Thymus (tissue), 11 donors: Measurements from ENCODE around the gene EPB41L5. TPM values are rescaled to one million over a fixed set of nuclear protein-coding genes. Genes with fewer than 3 reads are reported as not detected.
"Not testable (repeated sequence)": the region's sequence is repeated elsewhere in the genome, so short reads cannot be mapped to it uniquely, and the experiment has no call there.

ENCODE experiments used
- DNase-seq, 9 donors: peaks; one replicate each; pipeline ENCODE4 v3.0.0-alpha.2; 2013; ENCODE audit warnings: low spot score in 9 of 9, low read depth in 6 of 9, missing footprints in 1 of 9
- H3K27ac ChIP-seq, 2 donors: one replicate each; pipeline ENCODE4 v1.5.1; 2013; ENCODE audit warnings: control low read depth in 1 of 2, low read depth in 1 of 2, low read length in 1 of 2, mild to moderate bottlenecking in 1 of 2, moderate library complexity in 1 of 2
- H3K27me3 ChIP-seq, 2 donors: one replicate each; pipeline ENCODE4 v1.5.1; 2013; ENCODE audit warnings: low read length in 1 of 2; ENCODE audit not compliant: control insufficient read depth in 2 of 2, insufficient read depth in 1 of 2
- H3K36me3 ChIP-seq, 2 donors: one replicate each; pipeline ENCODE4 v1.5.1; 2013; ENCODE audit warnings: low read length in 1 of 2, mild to moderate bottlenecking in 1 of 2, moderate library complexity in 1 of 2; ENCODE audit not compliant: control insufficient read depth in 2 of 2, insufficient read depth in 2 of 2
- H3K4me1 ChIP-seq, 2 donors: one replicate each; pipeline ENCODE4 v1.5.1; 2013; ENCODE audit warnings: low read length in 2 of 2; ENCODE audit not compliant: control insufficient read depth in 2 of 2, insufficient read depth in 2 of 2
- H3K4me3 ChIP-seq, 2 donors: one replicate each; pipeline ENCODE4 v1.5.1; 2013; ENCODE audit warnings: low read length in 2 of 2, control low read depth in 1 of 2, mild to moderate bottlenecking in 1 of 2
- H3K9me3 ChIP-seq, 2 donors: one replicate each; pipeline ENCODE4 v1.5.1; 2013; ENCODE audit warnings: low read length in 1 of 2, mild to moderate bottlenecking in 1 of 2; ENCODE audit not compliant: control insufficient read depth in 2 of 2, insufficient read depth in 1 of 2
- WGBS: extraction: QIAGEN DNeasy Blood & Tissue Kit; methylation state at CpG from one replicate; pipeline ENCODE4 v1.1.7; 2013; 5-methylcytosine and 5-hydroxymethylcytosine counted together
- polyA plus RNA-seq: library from polyadenylated mRNA; stranded (reverse); fragments of 200-250 nt; gene quantifications from one replicate; pipeline ENCODE4 v1.2.3, GENCODE V29; 2013
- total RNA-seq: library from RNA; stranded (reverse); fragments of 120-200 nt; gene quantifications from one replicate; pipeline ENCODE4 v1.2.4, GENCODE V29; 2013
- donor health status: healthy.

The EPB41L5 gene
- total and polyA plus RNA-seq, 2 donors: 4.9 to 9.3 TPM

GRCh38 chr2:120140866-120141265, 128.0 kb downstream of the EPB41L5 start:
- Histone ChIP-seq H3K36me3 (no peaks in the 10 kb centered on the region), H3K4me3 (no peak overlapping the region), H3K9me3 (no peaks in the 10 kb centered on the region), H3K4me1 (no peaks in the 10 kb centered on the region), H3K27me3 (no peaks in the 10 kb centered on the region), H3K27ac (no peak overlapping the region)
- DNase-seq: no peak
- WGBS: 97% methylated on average over 4 of the region's 4 CpGs

- no peaks in the 10 kb centered on the region for H3K4me1 ChIP-seq
- no peaks in the 10 kb centered on the region for H3K9me3 ChIP-seq
- no peaks in the 10 kb centered on the region for H3K36me3 ChIP-seq
- H3K4me3 ChIP-seq: no peak overlapping the region
- DNase-seq: no peak
- WGBS: 93% methylated on average over 2 of the region's 2 CpGs
- no peak overlapping the region for H3K27ac ChIP-seq
- no peaks in the 10 kb centered on the region for H3K27me3 ChIP-seq
These were observed 128.6 kb downstream of the EPB41L5 start for GRCh38 chr2:120141300-120142069.

GRCh38 chr2:120142528-120143219, 129.8 kb downstream of the EPB41L5 start:
- 92% methylated on average over 2 of the region's 2 CpGs for WGBS
- H3K4me1 ChIP-seq: no peaks in the 10 kb centered on the region
- no peak overlapping the region for H3K27ac ChIP-seq
- no peak overlapping the region for H3K4me3 ChIP-seq
- no peaks in the 10 kb centered on the region for H3K36me3 ChIP-seq
- no peaks in the 10 kb centered on the region for H3K9me3 ChIP-seq
- no peaks in the 10 kb centered on the region for H3K27me3 ChIP-seq
- no peak for DNase-seq

- no peak overlapping the region for H3K4me3 ChIP-seq
- no peaks in the 10 kb centered on the region for H3K27me3 ChIP-seq
- 96% methylated on average over 1 of the region's 1 CpG for WGBS
- no peaks in the 10 kb centered on the region for H3K4me1 ChIP-seq
- no peaks in the 10 kb centered on the region for H3K9me3 ChIP-seq
- no peaks in the 10 kb centered on the region for H3K36me3 ChIP-seq
- H3K27ac ChIP-seq: no peak overlapping the region
- no peak for DNase-seq
These were observed 135.4 kb downstream of the EPB41L5 start for GRCh38 chr2:120148229-120148628.

- no peak for DNase-seq
- no peaks in the 10 kb centered on the region for H3K27me3 ChIP-seq
- H3K27ac ChIP-seq: no peak overlapping the region
- WGBS: 97% methylated on average over 3 of the region's 3 CpGs
- no peaks in the 10 kb centered on the region for H3K4me1 ChIP-seq
- no peaks in the 10 kb centered on the region for H3K9me3 ChIP-seq
- H3K4me3 ChIP-seq: no peak overlapping the region
- no peaks in the 10 kb centered on the region for H3K36me3 ChIP-seq
These were observed 135.8 kb downstream of the EPB41L5 start for GRCh38 chr2:120148669-120149068.

- H3K4me3 ChIP-seq: no peak overlapping the region
- H3K27me3 ChIP-seq: no peaks in the 10 kb centered on the region
- no peak for DNase-seq
- WGBS: 97% methylated on average over 2 of the region's 2 CpGs
- no peaks in the 10 kb centered on the region for H3K36me3 ChIP-seq
- no peaks in the 10 kb centered on the region for H3K4me1 ChIP-seq
- H3K27ac ChIP-seq: no peak overlapping the region
- H3K9me3 ChIP-seq: peaks cover 0 to 3% of the 10 kb centered on the region in 2 donors
These were observed 136.5 kb downstream of the EPB41L5 start for GRCh38 chr2:120149406-120149805.

- Histone ChIP-seq H3K36me3 (no peaks in the 10 kb centered on the region), H3K9me3 (peaks cover 0 to 6% of the 10 kb centered on the region in 2 donors), H3K4me3 (no peak overlapping the region), H3K27me3 (no peaks in the 10 kb centered on the region), H3K27ac (no peak overlapping the region), H3K4me1 (no peaks in the 10 kb centered on the region)
- WGBS: 96% methylated on average over 4 of the region's 4 CpGs
- no peak for DNase-seq
These were observed 137.2 kb downstream of the EPB41L5 start for GRCh38 chr2:120150040-120150482.

GRCh38 chr2:120155308-120155707, 142.4 kb downstream of the EPB41L5 start:
- H3K9me3 ChIP-seq: peaks cover 0 to 16% of the 10 kb centered on the region in 2 donors
- DNase-seq: no peak
- WGBS: 97% methylated on average over 3 of the region's 3 CpGs
- no peaks in the 10 kb centered on the region for H3K27me3 ChIP-seq
- H3K4me1 ChIP-seq: no peaks in the 10 kb centered on the region
- H3K4me3 ChIP-seq: no peak overlapping the region
- H3K36me3 ChIP-seq: no peaks in the 10 kb centered on the region
- H3K27ac ChIP-seq: no peak overlapping the region

GRCh38 chr2:120158658-120159057, 145.8 kb downstream of the EPB41L5 start:
- H3K4me3 ChIP-seq, H3K36me3 ChIP-seq, H3K27me3 ChIP-seq, H3K27ac ChIP-seq, H3K4me1 ChIP-seq, DNase-seq: not testable (repeated sequence)
- peaks cover 0 to 16% of the 10 kb centered on the region in 2 donors for H3K9me3 ChIP-seq
- WGBS: 59% methylated on average over 2 of the region's 2 CpGs
